Measurements from ENCODE around the gene USP2. TPM values are rescaled to one million over a fixed set of nuclear protein-coding genes. Genes with fewer than 3 reads are reported as not detected.
A peak's percentile ranks its signal among the peaks of the same experiment; 100 is the strongest.

Gene USP2
- total RNA-seq, 2 donors from 2014 or later: 0.66 to 1.3 TPM

DNA sequence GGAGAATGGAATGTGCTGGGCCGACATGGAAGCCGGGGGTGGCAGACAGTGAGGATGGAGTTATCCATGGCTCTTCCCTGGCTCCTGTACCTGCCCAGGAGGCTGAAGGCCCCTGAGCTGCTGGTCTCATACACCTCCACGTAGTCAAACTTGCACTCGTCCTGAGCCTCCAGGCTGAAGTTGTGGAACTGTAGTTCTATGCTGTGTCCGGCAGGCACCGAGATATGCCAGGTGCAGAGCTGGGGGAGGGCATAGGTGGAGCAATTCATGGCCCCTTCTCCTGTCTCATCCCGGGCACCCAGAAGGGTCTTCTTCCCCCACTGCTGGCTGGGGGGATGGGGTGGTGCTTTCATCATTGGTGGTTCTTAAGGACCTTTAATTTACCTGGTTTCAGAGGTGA, 37.8 kb downstream of the USP2 start:
- no peak overlapping the region for H3K27ac Mint-ChIP-seq
- H3K36me3 Mint-ChIP-seq: peaks cover 0 to 5% of the 10 kb centered on the region in 2 donors
- no peak for ATAC-seq
- DNase-seq (ENCODE audit: low spot score in 2 of 2): no peak
- H3K9me3 Mint-ChIP-seq: no peaks in the 10 kb centered on the region

DNA sequence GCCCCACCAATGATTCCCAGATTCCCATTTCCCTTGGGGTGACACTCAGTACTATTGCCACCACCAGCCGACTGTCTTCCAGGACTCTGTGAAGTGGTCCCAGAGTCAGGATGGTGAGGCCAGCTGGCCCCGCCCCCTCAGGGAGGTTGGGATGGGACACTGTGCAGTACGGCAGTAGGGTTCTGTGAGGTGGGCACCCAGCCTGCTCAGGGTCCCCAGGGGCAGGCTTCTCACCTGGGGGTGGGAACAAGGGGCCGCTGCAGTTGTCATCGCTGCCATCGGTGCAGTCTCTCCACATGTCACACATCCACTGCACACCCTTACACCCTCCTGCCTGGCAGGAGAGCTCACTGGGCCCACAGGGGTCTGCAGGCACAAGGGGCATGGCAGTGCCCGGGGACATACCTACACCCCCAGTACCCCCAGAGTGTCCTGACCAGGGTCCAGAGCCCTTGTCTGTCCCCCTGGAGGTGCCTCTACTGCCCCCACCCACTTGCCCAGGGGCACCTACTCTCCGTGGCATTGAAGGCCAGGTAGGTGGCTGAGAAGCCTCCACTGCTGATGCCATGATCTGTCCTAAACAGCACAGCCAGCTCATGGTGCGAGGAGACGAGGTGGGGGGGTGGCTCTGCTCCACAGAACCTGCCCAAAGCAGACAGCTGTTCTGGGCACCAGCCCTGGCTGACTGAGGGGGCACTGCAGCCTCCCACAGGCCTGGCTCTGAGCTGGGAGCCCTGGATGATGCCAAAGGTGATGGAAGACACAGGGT, 38.9 kb downstream of the USP2 start:
- Mint-ChIP-seq H3K36me3 (peaks cover 0 to 5% of the 10 kb centered on the region in 2 donors), H3K27ac (no peak overlapping the region), H3K9me3 (no peaks in the 10 kb centered on the region)
- no peak for ATAC-seq
- DNase-seq (ENCODE audit: low spot score in 2 of 2): no peak

DNA sequence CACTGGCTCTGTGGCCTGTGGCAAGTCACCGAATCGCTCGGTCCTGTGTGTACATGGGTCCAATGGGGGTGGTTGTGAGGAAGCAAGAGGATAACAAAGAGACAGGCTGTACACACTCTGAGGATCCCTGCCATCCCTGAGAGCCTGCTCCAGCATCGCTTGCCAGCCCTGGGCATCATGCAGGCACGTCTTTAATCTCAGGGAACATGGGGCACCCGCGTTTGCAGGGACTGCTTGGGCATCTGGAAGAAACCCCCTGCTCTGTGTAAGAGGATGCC, 39.5 kb downstream of the USP2 start:
- Mint-ChIP-seq H3K36me3 (peaks cover 0 to 5% of the 10 kb centered on the region in 2 donors), H3K9me3 (no peaks in the 10 kb centered on the region), H3K27ac (no peak overlapping the region)
- ATAC-seq: no peak
- no peak for DNase-seq (ENCODE audit: low spot score in 2 of 2)

DNA sequence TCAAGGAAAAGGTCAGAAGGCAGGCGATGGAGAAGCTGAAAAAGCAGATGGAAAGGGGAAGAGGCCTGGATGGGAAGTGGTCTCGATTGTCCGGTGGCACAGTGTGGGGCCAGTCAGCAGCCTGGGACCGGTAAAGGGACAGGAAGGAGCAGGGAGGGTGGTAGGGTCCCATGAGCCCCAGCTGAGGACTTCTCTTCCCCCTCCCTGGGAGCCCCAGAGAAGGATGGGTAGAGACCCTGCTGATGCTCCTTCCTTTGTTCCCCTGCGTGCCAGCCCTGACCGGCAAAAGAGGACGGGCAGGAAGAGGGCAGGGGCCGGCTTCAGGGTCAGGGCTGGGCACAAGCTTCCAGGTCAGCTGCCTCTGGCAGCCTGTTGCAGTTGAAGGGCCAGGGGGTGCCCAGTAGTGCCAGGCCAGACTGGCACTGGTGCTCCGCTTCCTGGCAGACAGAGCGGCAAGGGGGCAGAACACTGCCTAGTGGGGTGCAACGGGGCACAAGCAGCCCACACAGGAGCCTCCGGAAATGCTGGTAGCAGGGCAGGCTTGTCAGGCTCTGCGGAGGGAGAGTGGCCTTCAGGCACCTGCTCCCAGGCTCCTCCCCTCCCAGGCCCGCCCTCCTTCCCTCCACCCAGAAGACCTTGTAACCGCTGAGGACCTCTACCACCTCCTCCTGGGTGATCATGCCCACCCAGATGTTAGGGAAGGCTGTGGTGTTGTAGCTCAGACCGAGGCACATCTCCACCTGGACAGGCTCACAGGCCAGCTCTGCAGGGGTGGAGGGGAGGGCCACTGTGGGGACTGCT, 40.1 kb downstream of the USP2 start:
- Mint-ChIP-seq H3K9me3 (no peaks in the 10 kb centered on the region), H3K27ac (no peak overlapping the region), H3K36me3 (peaks cover 0 to 5% of the 10 kb centered on the region in 2 donors)
- no peak for ATAC-seq
- no peak for DNase-seq (ENCODE audit: low spot score in 2 of 2)

DNA sequence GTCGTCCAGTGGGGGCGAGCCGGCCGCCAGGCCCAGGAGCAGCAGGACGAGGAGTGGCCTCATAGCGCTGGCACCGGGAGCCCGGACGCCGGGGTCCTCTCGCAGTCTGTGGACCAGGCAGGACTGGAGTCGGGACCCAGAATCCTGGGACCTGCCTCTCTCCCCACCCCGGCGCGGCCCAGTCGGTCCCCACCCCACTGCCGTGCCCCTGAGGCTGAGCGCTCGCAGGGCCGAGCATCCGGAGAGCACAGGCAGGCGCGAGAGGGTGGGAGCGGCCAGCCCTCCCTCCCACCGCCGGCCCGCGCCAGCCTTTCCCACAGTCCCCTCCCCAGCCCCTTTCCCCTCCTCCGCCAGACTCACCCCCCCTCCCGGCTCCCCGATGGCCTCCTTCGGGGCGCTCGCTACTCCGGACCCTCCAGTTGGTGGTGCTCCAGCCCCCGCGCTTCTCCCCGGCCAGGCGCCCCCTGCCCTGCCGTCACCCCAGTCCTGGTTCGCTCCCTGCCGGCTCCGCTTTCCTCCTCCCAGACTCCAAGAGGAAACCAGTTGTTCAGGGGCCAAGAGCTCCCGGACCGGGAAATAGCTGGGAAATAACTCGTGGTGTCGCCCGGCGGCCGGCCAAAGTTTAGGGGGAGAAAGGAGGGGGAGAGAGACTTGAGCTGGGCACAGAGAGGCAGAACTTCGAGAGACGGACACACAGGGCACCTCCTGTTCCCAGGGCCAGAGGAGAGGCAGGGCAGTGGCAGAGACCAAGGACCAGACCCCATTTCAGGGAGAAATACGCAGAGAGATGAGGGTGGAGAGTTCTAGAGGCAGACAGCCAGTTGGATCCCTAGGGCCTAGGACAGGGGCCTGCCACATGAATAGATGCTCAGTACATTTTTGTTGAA, 40.9 kb downstream of the USP2 start, which contains the start of gene C1QTNF5:
Gene C1QTNF5, minus strand, starts transcription at position 549 of the 887 bp plus-strand sequence. Its CDS starts 486 bp downstream, at position 63.
- ATAC-seq: no peak
- H3K27ac Mint-ChIP-seq: no peak within 1 kb of the TSS
- no peak for DNase-seq (ENCODE audit: low spot score in 2 of 2)
- peaks cover 0 to 7% of the 10 kb centered on the region in 2 donors for H3K36me3 Mint-ChIP-seq
- H3K9me3 Mint-ChIP-seq: no peaks in the 10 kb centered on the region

DNA sequence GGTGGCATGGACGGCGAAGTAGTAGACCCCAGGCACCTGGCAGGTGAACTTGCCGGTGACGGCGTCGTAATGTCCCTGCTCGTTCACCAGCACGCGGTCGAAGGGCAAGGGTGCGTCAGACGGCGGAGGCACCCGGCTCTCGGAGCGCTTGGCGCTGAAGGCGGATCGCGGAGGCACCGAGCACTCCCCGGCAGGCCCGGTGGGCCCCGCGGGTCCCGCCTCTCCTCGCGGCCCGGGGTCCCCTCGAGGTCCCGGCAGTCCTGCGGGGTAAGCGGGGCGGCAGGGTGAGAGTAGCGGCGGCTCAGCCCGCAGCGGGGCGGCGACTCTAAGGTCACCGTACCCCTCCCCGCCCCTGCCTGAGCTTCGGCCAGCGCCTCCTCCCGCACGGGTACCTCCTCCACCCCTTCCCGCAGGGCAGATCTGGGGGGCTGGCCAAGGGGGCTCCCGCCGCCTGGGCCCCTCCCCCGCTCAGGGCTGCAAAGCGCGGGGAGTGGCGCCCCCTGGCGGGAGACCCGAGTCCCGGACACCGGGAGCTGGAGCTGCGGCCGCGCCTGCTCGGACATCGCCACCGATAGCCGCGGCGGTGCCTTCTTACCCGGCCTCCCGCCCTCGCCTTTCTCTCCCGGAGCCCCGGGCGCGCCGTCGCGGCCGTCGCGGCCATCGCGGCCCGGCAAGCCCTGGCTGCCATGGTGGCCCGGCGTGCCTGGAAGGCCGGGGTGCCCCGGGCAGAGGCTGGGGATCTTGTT, 41.7 kb downstream of the USP2 start:
- no peak overlapping the region for H3K27ac Mint-ChIP-seq
- ATAC-seq (peak; percentile 30 to 44), DNase-seq (ENCODE audit: low spot score in 2 of 2) (peak in 1 of 2 donors; percentile 72)
- H3K36me3 Mint-ChIP-seq: peaks cover 4 to 15% of the 10 kb centered on the region in 2 donors
- no peaks in the 10 kb centered on the region for H3K9me3 Mint-ChIP-seq

DNA sequence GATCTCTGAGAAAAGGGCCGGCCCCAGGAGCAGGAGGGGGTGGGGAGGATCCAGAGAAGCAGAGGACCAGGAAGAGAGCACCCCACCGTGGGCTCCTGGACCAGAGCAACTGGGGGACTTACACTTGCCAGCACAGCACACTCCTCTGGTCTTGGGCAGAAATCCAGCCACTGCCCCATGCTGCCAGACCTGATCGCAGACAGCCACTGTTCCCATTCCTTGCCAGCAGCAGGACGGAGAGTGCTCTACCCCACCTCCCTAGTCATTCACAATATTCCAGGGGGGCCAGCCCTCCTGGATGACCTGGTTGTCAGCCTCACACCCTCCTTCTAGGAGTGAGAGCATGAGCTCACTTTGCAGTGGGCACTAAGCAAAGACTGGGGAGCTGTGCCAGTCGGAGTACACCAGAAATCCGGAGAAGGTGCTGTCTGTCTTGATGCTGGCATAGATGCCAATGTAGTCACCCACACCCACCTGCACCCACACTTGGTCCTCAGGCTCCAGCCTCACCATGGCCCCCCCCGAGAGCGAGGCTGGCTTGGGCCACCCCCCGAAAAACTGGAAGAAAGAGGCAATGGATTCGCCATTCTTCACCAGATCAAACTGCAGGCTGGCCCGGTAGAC, 42.4 kb downstream of the USP2 start:
- H3K36me3 Mint-ChIP-seq: peaks cover 8 to 18% of the 10 kb centered on the region in 2 donors
- no peak overlapping the region for H3K27ac Mint-ChIP-seq
- no peak for DNase-seq (ENCODE audit: low spot score in 2 of 2)
- no peak for ATAC-seq
- H3K9me3 Mint-ChIP-seq: no peaks in the 10 kb centered on the region

DNA sequence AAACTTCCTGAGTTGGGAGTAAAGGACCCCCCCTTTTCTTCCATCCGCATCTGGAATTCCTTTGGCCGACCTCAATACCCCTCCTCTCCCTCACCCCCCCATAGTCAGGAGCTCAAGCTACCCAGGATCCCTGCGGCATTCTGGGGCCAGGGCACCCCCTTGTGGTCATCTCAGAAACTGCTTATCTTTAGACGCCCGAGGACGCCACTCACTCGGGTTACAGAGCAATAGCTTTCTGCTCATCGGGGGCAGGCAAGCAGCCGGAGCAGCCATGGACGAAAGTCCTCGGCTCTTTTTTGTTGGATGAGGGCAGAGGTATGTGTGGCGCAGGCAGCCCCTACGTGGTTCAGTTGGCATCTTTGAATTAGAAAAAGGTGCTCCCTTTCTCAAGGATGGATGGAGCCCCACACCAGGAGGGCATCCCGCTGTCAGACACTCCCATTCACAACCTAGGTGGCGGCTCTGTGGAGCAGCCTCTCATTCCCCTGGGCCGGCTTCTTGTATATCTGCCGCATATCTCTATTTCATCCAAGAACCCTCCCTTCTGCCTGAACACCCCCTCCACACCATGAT, 43.1 kb downstream of the USP2 start:
- no peak overlapping the region for H3K27ac Mint-ChIP-seq
- no peaks in the 10 kb centered on the region for H3K9me3 Mint-ChIP-seq
- ATAC-seq (peak; percentile 25 to 45), DNase-seq (ENCODE audit: low spot score in 2 of 2) (peak in 1 of 2 donors; percentile 82)
- peaks cover 8 to 18% of the 10 kb centered on the region in 2 donors for H3K36me3 Mint-ChIP-seq

DNA sequence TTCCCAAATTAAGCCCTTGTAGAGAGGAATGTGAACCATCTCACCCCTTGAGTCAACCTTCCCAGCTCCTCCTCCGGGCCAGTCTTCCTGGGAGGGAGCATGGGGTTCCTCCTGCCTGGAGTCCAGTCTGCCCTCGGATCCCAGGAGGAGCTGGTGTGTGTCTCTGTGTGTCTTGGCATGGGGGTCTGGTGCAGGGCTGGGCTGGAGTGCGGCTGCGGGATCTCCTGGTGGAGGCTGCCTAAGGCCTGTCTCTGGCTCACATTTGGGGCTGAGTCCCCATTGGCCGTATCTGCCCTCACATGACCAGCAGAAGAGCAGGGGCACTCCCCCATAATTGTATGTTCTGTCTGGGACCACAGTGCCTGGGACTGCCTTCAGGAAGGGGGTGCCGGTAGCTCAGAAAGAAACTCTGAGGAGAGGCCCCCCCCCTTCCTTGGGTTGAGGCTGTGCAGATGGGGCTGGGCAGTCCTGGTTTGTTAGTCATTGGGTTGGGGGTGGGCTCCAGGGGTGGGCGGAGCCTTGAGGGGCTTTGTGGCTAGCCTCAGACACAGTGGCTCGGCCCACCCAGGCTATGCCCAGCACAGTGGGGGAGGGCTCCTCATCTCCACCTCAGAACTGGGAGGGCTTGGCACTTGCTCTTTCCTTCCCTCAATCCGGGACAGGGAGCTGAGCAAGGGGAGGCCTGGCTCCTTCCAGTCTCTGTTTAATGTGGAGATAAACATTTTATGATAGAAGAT, 43.7 kb downstream of the USP2 start:
- Mint-ChIP-seq H3K36me3 (peaks cover 8 to 18% of the 10 kb centered on the region in 2 donors), H3K27ac (no peak overlapping the region), H3K9me3 (no peaks in the 10 kb centered on the region)
- DNase-seq (ENCODE audit: low spot score in 2 of 2) (no peak), ATAC-seq (no peak)

DNA sequence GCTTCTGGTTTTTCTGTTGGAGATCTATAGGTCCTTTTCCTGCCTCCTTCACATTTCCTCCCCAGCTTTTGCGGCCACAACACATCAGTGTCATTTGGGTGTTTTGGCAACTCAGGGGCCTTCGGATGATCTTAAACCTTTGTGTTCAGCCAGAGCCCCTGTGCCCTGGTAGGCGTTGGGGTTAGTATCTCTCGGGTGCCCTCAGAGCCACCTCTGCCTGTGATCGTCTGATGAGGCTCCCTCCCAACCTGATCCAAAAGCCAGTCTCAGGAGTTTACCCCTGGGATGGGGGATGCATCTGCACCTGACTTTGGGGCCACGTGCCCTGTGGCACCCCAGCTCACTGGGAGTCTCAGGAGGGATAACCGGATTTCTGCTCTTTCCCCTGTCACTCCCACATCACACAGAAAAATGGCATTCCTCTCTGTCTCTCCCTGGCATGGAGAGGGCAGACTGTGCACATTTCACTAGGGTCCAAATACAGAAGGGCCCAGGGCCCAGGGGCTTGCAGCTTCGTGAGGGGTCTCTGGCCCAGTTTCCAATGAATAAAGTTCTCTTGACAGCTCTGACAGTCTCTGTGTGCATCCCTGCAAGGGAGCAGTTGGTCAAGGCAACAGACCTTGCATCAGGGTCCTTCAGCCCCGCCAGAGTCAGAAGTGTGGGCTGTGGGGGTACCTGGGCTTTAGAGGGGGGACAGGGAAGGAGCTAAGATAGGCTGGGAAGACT, 44.6 kb downstream of the USP2 start:
- H3K27ac Mint-ChIP-seq: no peak overlapping the region
- H3K9me3 Mint-ChIP-seq: no peaks in the 10 kb centered on the region
- ATAC-seq (no peak), DNase-seq (ENCODE audit: low spot score in 2 of 2) (no peak)
- peaks cover 8 to 18% of the 10 kb centered on the region in 2 donors for H3K36me3 Mint-ChIP-seq

DNA sequence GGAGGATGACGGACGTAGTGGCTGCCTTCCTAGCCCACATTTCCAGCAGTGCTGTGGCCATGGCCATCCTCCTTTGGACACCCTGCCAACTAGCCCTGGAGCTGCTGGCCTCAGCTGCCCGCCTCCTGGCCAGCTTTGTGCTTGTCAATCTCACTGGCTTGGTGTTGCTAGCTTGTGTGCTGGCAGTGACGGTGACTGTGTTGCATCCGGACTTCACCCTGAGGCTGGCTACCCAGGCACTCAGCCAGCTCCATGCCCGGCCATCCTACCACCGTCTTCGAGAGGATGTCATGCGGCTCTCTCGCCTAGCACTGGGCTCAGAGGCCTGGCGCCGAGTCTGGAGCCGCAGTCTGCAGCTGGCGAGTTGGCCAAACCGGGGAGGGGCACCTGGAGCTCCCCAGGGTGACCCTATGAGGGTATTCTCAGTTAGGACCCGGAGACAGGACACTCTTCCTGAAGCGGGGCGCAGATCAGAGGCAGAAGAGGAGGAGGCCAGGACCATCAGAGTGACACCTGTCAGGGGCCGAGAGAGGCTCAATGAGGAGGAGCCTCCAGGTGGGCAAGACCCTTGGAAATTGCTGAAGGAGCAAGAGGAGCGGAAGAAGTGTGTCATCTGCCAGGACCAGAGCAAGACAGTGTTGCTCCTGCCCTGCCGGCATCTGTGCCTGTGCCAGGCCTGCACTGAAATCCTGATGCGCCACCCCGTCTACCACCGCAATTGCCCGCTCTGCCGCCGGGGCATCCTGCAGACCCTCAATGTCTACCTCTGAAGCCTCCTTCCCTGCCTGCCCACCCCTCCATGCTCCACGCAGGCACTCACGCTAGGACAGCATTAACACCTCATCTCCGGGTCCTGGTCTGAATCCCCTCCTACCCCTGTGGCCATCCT, 45.6 kb downstream of the USP2 start:
- no peak for ATAC-seq
- H3K36me3 Mint-ChIP-seq: peaks cover 8 to 18% of the 10 kb centered on the region in 2 donors
- no peaks in the 10 kb centered on the region for H3K9me3 Mint-ChIP-seq
- H3K27ac Mint-ChIP-seq: peak overlapping the region; percentile 91 to 100
- no peak for DNase-seq (ENCODE audit: low spot score in 2 of 2)

DNA sequence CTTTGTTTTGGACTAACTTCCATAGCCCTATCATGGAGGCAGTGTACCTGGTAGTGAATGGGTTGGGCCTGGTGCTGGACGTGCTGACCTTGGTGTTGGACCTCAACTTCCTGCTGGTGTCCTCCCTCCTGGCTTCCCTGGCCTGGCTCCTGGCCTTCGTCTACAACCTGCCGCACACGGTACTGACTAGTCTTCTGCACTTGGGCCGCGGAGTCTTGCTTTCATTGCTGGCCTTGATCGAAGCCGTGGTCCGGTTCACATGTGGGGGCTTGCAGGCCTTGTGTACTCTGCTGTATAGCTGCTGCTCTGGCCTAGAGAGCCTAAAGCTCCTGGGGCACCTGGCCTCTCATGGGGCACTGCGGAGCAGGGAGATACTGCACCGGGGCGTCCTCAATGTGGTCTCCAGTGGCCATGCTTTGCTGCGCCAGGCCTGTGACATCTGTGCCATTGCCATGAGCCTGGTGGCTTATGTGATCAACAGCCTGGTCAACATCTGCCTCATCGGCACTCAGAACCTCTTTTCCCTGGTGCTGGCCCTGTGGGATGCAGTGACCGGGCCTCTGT, 46.3 kb downstream of the USP2 start:
- peaks cover 8 to 18% of the 10 kb centered on the region in 2 donors for H3K36me3 Mint-ChIP-seq
- peak overlapping the region; percentile 91 to 100 for H3K27ac Mint-ChIP-seq
- no peak for ATAC-seq
- no peak for DNase-seq (ENCODE audit: low spot score in 2 of 2)
- no peaks in the 10 kb centered on the region for H3K9me3 Mint-ChIP-seq

DNA sequence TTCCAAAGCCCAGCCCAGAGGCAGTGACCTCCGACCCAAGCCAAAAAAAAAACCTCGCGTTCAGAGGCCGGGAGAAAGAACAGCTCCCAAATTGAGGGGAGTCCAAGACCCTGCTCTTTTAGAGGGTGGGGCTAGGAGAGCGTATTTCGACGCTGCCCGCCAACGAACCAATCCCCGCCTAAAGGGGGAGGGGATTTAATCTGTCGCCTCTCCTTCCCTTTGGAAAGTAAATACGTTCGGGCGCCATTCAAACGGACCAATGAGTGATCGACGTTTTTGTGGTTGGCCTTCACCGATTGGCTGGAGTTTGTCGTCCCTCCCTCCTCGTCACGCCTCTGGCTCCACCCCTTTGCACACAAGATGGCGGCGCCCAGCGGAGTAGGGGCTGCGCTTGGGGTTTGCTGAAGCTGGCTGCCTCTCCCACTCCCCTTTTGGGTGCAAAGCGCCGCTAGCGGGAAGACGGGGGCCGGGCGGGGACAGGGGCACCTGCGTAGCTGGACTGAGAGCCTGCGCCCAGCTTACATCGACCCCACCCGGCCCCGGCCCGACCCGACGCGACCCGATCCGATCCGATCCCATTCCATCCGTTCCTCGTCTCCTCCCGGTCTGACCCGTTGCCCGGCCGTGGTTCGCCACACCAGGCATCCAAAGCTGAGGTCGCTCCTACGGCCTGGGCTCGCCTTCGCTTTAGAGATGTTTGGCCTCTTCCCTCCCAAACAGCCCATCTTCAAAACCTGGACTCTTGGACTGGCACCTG, 47.1 kb downstream of the USP2 start, which contains the start of gene RNF26:
Gene RNF26, plus strand, starts transcription at position 354 of the 757 bp plus-strand sequence. CDS start 596 bp downstream, outside the sequence.
- Mint-ChIP-seq H3K36me3 (peaks cover 8 to 16% of the 10 kb centered on the region in 2 donors), H3K27ac (peak within 1 kb of the TSS; percentile 91 to 100), H3K9me3 (no peaks in the 10 kb centered on the region)
- ATAC-seq (peak; percentile 95 to 96), DNase-seq (ENCODE audit: low spot score in 2 of 2) (peak; percentile 88 to 93)
